ENCODE measurements around the gene FAM216B. TPM values are rescaled to one million over a fixed set of nuclear protein-coding genes. Genes with fewer than 3 reads are reported as not detected.

The FAM216B gene
- total and polyA plus RNA-seq, 2 of the 8 experiments (the other 6 are each of a cell fraction or from before 2014, with no cell fraction given): not detected

GRCh38 chr13:42735010-42735409 is 46.4 kb upstream of the FAM216B start (continued):
- TF ChIP-seq, protein P1, sequence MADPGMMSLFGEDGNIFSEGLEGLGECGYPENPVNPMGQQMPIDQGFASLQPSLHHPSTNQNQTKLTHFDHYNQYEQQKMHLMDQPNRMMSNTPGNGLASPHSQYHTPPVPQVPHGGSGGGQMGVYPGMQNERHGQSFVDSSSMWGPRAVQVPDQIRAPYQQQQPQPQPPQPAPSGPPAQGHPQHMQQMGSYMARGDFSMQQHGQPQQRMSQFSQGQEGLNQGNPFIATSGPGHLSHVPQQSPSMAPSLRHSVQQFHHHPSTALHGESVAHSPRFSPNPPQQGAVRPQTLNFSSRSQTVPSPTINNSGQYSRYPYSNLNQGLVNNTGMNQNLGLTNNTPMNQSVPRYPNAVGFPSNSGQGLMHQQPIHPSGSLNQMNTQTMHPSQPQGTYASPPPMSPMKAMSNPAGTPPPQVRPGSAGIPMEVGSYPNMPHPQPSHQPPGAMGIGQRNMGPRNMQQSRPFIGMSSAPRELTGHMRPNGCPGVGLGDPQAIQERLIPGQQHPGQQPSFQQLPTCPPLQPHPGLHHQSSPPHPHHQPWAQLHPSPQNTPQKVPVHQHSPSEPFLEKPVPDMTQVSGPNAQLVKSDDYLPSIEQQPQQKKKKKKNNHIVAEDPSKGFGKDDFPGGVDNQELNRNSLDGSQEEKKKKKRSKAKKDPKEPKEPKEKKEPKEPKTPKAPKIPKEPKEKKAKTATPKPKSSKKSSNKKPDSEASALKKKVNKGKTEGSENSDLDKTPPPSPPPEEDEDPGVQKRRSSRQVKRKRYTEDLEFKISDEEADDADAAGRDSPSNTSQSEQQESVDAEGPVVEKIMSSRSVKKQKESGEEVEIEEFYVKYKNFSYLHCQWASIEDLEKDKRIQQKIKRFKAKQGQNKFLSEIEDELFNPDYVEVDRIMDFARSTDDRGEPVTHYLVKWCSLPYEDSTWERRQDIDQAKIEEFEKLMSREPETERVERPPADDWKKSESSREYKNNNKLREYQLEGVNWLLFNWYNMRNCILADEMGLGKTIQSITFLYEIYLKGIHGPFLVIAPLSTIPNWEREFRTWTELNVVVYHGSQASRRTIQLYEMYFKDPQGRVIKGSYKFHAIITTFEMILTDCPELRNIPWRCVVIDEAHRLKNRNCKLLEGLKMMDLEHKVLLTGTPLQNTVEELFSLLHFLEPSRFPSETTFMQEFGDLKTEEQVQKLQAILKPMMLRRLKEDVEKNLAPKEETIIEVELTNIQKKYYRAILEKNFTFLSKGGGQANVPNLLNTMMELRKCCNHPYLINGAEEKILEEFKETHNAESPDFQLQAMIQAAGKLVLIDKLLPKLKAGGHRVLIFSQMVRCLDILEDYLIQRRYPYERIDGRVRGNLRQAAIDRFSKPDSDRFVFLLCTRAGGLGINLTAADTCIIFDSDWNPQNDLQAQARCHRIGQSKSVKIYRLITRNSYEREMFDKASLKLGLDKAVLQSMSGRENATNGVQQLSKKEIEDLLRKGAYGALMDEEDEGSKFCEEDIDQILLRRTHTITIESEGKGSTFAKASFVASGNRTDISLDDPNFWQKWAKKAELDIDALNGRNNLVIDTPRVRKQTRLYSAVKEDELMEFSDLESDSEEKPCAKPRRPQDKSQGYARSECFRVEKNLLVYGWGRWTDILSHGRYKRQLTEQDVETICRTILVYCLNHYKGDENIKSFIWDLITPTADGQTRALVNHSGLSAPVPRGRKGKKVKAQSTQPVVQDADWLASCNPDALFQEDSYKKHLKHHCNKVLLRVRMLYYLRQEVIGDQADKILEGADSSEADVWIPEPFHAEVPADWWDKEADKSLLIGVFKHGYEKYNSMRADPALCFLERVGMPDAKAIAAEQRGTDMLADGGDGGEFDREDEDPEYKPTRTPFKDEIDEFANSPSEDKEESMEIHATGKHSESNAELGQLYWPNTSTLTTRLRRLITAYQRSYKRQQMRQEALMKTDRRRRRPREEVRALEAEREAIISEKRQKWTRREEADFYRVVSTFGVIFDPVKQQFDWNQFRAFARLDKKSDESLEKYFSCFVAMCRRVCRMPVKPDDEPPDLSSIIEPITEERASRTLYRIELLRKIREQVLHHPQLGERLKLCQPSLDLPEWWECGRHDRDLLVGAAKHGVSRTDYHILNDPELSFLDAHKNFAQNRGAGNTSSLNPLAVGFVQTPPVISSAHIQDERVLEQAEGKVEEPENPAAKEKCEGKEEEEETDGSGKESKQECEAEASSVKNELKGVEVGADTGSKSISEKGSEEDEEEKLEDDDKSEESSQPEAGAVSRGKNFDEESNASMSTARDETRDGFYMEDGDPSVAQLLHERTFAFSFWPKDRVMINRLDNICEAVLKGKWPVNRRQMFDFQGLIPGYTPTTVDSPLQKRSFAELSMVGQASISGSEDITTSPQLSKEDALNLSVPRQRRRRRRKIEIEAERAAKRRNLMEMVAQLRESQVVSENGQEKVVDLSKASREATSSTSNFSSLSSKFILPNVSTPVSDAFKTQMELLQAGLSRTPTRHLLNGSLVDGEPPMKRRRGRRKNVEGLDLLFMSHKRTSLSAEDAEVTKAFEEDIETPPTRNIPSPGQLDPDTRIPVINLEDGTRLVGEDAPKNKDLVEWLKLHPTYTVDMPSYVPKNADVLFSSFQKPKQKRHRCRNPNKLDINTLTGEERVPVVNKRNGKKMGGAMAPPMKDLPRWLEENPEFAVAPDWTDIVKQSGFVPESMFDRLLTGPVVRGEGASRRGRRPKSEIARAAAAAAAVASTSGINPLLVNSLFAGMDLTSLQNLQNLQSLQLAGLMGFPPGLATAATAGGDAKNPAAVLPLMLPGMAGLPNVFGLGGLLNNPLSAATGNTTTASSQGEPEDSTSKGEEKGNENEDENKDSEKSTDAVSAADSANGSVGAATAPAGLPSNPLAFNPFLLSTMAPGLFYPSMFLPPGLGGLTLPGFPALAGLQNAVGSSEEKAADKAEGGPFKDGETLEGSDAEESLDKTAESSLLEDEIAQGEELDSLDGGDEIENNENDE (IDR thresholded peaks at IDR 0.05; ENCODE audit: insufficient replicate concordance, low read length): no peak
- TF ChIP-seq HDAC6 (IDR thresholded peaks at IDR 0.05; ENCODE audit: low read depth, low read length): no peak
- TF ChIP-seq, protein P2, sequence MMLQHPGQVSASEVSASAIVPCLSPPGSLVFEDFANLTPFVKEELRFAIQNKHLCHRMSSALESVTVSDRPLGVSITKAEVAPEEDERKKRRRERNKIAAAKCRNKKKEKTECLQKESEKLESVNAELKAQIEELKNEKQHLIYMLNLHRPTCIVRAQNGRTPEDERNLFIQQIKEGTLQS (IDR thresholded peaks at IDR 0.05; ENCODE audit: insufficient read depth, low read depth, low read length): no peak
- no peak for TF ChIP-seq GABPA (IDR thresholded peaks at IDR 0.05; ENCODE audit: borderline replicate concordance, insufficient read depth, low read length)
- no peak for TF ChIP-seq HDAC2 (IDR thresholded peaks at IDR 0.05; ENCODE audit: borderline replicate concordance in 1 of 2, low read depth in 2 of 2, low read length in 2 of 2)
- no peak for TF ChIP-seq RAD21 (IDR thresholded peaks at IDR 0.05 in 1 of 2, conservative IDR thresholded peaks at IDR 0.05 in 1 of 2; ENCODE audit: low read depth in 2 of 2, low read length in 2 of 2)
- no peak for TF ChIP-seq CHD2 (IDR thresholded peaks at IDR 0.05; ENCODE audit: low read length)
- no peak for TF ChIP-seq GTF2F1 (IDR thresholded peaks at IDR 0.05; ENCODE audit: borderline replicate concordance, low read depth, low read length)
- TF ChIP-seq RFX5 (IDR thresholded peaks at IDR 0.05; ENCODE audit: borderline replicate concordance, low read depth, low read length): no peak
- TF ChIP-seq ASH2L (IDR thresholded peaks at IDR 0.05; ENCODE audit: low read length): no peak
